GM18907 (cell line): ENCODE results near the gene CHP2.
"Not testable (repeated sequence)": the region's sequence is repeated elsewhere in the genome, so short reads cannot be mapped to it uniquely, and the experiment has no call there.

ENCODE experiments used
- ATAC-seq: cut with Tn5 transposase; IDR thresholded peaks from one replicate; pipeline ENCODE4 v1.9.1; 2021; ENCODE audit warnings: mild to moderate bottlenecking, moderate library complexity; ENCODE audit not compliant: unreplicated experiment

CHP2 gene

GRCh38 chr16:23742766-23743165 lies 12.1 kb upstream of the CHP2 start:
- no peak for ATAC-seq

GRCh38 chr16:23745263-23745662 lies 9.6 kb upstream of the CHP2 start:
- ATAC-seq = no peak

- no peak for ATAC-seq
Measured at GRCh38 chr16:23748630-23749029, 6.2 kb upstream of the CHP2 start.

GRCh38 chr16:23751053-23751452 lies 3.8 kb upstream of the CHP2 start:
- not testable (repeated sequence) for ATAC-seq

- ATAC-seq = no peak
Measured at GRCh38 chr16:23753908-23754593, 775 bp upstream of the CHP2 start.

GRCh38 chr16:23755484-23755809 lies 621 bp downstream of the CHP2 start:
- ATAC-seq = no peak

- no peak for ATAC-seq
Measured at GRCh38 chr16:23757116-23757515, 2.3 kb downstream of the CHP2 start.

GRCh38 chr16:23757937-23758619 lies 3.3 kb downstream of the CHP2 start:
- no peak for ATAC-seq

GRCh38 chr16:23765933-23766332 lies 11.1 kb downstream of the CHP2 start:
- no peak for ATAC-seq

GRCh38 chr16:23768581-23768980 lies 13.8 kb downstream of the CHP2 start:
- no peak for ATAC-seq

GRCh38 chr16:23771027-23771426 lies 16.2 kb downstream of the CHP2 start:
- no peak for ATAC-seq

GRCh38 chr16:23771642-23772041 lies 16.8 kb downstream of the CHP2 start:
- no peak for ATAC-seq

- no peak for ATAC-seq
Measured at GRCh38 chr16:23773339-23773738, 18.5 kb downstream of the CHP2 start.

- ATAC-seq = no peak
Measured at GRCh38 chr16:23781176-23781575, 26.4 kb downstream of the CHP2 start.

GRCh38 chr16:23784811-23785447 lies 30.1 kb downstream of the CHP2 start:
- ATAC-seq = no peak

GRCh38 chr16:23785842-23786241 lies 31.0 kb downstream of the CHP2 start:
- no peak for ATAC-seq

GRCh38 chr16:23786964-23787561 lies 32.2 kb downstream of the CHP2 start:
- ATAC-seq = no peak

- no peak for ATAC-seq
Measured at GRCh38 chr16:23788685-23789084, 33.9 kb downstream of the CHP2 start.

GRCh38 chr16:23795378-23795777 lies 40.6 kb downstream of the CHP2 start:
- ATAC-seq = no peak

GRCh38 chr16:23796941-23797340 lies 42.1 kb downstream of the CHP2 start:
- no peak for ATAC-seq

GRCh38 chr16:23801378-23801777 lies 46.6 kb downstream of the CHP2 start:
- no peak for ATAC-seq

GRCh38 chr16:23802776-23803175 lies 48.0 kb downstream of the CHP2 start:
- no peak for ATAC-seq
